K562 (cell line): ENCODE results near the gene SSH3. TPM values are rescaled to one million over a fixed set of nuclear protein-coding genes. Genes with fewer than 3 reads are reported as not detected.

Source experiments
- CBFB ChIP-seq: sonication (generic); formaldehyde crosslinking; IDR thresholded peaks from 2 replicates; pipeline ENCODE4 v1.4.0; 2020; ENCODE audit warnings: mild to moderate bottlenecking, missing genetic modification reagents
- CCNT2 ChIP-seq: IDR thresholded peaks from 2 replicates; pipeline ENCODE4 v1.6.1; 2011; ENCODE audit warnings: borderline replicate concordance, low read depth, mild to moderate bottlenecking, moderate library complexity, mixed read lengths, low read length; ENCODE audit not compliant: insufficient read length; ENCODE audit errors: extremely low read depth
- DPF2 ChIP-seq: fragments of 450-650 bp; IDR thresholded peaks from 2 replicates; pipeline ENCODE4 v1.6.1; 2016
- POLR2A ChIP-seq: fragments of 450-650 bp; conservative IDR thresholded peaks from 2 replicates; pipeline ENCODE4 v1.6.1; 2016
- POLR2AphosphoS2 ChIP-seq: IDR thresholded peaks from 2 replicates; pipeline ENCODE4 v1.6.1; 2012; ENCODE audit warnings: low read length, improper control_type of control experiment
- POLR2G ChIP-seq: fragments of 200-400 bp; formaldehyde crosslinking; IDR thresholded peaks from 2 replicates; pipeline ENCODE4 v1.6.1; 2017; ENCODE audit warnings: low read depth, mild to moderate bottlenecking, antibody characterized with exemption, low read length, moderate library complexity
- RBFOX2 ChIP-seq: fragments of 200-400 bp; formaldehyde crosslinking; IDR thresholded peaks from 2 replicates; pipeline ENCODE4 v1.6.1; 2017; ENCODE audit warnings: low read depth, mild to moderate bottlenecking, low read length, moderate library complexity
- RBM22 ChIP-seq: fragments of 200-400 bp; formaldehyde crosslinking; IDR thresholded peaks from 2 replicates; pipeline ENCODE4 v1.6.1; 2018; ENCODE audit warnings: low read length, low read depth; ENCODE audit not compliant: poor library complexity, severe bottlenecking
- polyA plus RNA-seq, 8 experiments: library from polyadenylated mRNA; depleted of rRNA in 4 of 8; stranded (reverse) in 5 of 8; unstranded in 3 of 8; fragments of >200 nt; fragmentation: Nextera tagmentation in 2 of 8; fragmentation: Illumina TruSeq in 1 of 8; extraction: Ambion mirVana in 2 of 8; extraction: Trizol in 1 of 8; gene quantifications; 2 replicates each; pipeline versions ENCODE4 v1.2.1 to v1.2.3, GENCODE V29; 2011 to 2014; ENCODE audit warnings: inconsistent platforms in 1 of 8, missing spikeins in 1 of 8
- total RNA-seq, 7 experiments: library from RNA; depleted of rRNA in 6 of 7; stranded (reverse); fragments of >200 nt in 6 of 7; fragmentation: Illumina TruSeq in 2 of 7; extraction: Trizol in 2 of 7; gene quantifications; 2 replicates each; pipeline versions ENCODE4 v1.2.1 to v1.2.3, GENCODE V29; 2011 to 2021; ENCODE audit warnings: low replicate concordance in 1 of 7
- TF ChIP-seq, protein P1 (sequence below): fragments of 450-650 bp; formaldehyde crosslinking; IDR thresholded peaks from 2 replicates; pipeline ENCODE4 v1.4.0; 2020; ENCODE audit warnings: mild to moderate bottlenecking, moderate library complexity
- TF ChIP-seq, protein P2 (sequence below), 2 experiments: IDR thresholded peaks; 2 replicates each; pipeline ENCODE4 v1.6.1; 2011; ENCODE audit warnings: borderline replicate concordance in 1 of 2, control low read depth in 1 of 2, low read depth in 1 of 2, low read length in 1 of 2, mild to moderate bottlenecking in 1 of 2, mixed read lengths in 1 of 2, moderate library complexity in 1 of 2; ENCODE audit not compliant: insufficient read depth in 1 of 2, insufficient read length in 1 of 2, poor library complexity in 1 of 2, severe bottlenecking in 1 of 2; ENCODE audit errors: extremely low read depth in 1 of 2
- TF ChIP-seq, protein P3 (sequence below): fragments of 250-450 bp; sonication (Bioruptor Pico); IDR thresholded peaks from 2 replicates; pipeline ENCODE4 v1.8.0; 2022; ENCODE audit warnings: inconsistent platforms

Gene SSH3
- total and polyA plus RNA-seq, 9 of the 15 experiments (the other 6 are each of a cell fraction or from before 2014, with no cell fraction given), result 0.07 to 1.0 (median 0.24) TPM; not detected in 3

DNA sequence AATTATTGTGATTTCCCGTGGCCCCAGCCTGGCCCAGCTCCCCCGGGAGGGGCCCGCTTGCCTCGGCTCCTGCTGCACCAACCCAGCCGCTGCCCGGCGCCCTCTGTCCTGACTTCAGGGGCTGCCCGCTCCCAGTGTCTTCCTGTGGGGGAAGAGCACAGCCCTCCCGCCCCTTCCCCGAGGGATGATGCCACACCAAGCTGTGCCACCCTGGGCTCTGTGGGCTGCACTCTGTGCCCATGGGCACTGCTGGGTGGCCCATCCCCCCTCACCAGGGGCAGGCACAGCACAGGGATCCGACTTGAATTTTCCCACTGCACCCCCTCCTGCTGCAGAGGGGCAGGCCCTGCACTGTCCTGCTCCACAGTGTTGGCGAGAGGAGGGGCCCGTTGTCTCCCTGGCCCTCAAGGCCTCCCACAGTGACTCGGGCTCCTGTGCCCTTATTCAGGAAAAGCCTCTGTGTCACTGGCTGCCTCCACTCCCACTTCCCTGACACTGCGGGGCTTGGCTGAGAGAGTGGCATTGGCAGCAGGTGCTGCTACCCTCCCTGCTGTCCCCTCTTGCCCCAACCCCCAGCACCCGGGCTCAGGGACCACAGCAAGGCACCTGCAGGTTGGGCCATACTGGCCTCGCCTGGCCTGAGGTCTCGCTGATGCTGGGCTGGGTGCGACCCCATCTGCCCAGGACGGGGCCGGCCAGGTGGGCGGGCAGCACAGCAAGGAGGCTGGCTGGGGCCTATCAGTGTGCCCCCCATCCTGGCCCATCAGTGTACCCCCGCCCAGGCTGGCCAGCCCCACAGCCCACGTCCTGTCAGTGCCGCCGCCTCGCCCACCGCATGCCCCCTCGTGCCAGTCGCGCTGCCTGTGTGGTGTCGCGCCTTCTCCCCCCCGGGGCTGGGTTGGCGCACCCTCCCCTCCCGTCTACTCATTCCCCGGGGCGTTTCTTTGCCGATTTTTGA is 17.5 kb upstream of the SSH3 start (continued):
- TF ChIP-seq, protein P1, sequence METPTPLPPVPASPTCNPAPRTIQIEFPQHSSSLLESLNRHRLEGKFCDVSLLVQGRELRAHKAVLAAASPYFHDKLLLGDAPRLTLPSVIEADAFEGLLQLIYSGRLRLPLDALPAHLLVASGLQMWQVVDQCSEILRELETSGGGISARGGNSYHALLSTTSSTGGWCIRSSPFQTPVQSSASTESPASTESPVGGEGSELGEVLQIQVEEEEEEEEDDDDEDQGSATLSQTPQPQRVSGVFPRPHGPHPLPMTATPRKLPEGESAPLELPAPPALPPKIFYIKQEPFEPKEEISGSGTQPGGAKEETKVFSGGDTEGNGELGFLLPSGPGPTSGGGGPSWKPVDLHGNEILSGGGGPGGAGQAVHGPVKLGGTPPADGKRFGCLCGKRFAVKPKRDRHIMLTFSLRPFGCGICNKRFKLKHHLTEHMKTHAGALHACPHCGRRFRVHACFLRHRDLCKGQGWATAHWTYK (CRISPR knock-in tag), result no peak
- peak; percentile 69 for TF ChIP-seq POLR2G
- TF ChIP-seq, protein P2, sequence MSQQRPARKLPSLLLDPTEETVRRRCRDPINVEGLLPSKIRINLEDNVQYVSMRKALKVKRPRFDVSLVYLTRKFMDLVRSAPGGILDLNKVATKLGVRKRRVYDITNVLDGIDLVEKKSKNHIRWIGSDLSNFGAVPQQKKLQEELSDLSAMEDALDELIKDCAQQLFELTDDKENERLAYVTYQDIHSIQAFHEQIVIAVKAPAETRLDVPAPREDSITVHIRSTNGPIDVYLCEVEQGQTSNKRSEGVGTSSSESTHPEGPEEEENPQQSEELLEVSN (IDR thresholded peaks at IDR 0.05; ENCODE audit: borderline replicate concordance in 1 of 2, extremely low read depth in 1 of 2, insufficient read depth in 1 of 2, insufficient read length in 1 of 2, low read depth in 1 of 2, low read length in 1 of 2, poor library complexity in 1 of 2, severe bottlenecking in 1 of 2), result no peak
- 0 out of 2 replicates have a peak, but pooled peaks have one; percentile 21 for TF ChIP-seq POLR2AphosphoS2
- no peak for TF ChIP-seq CBFB
- 0 out of 2 replicates have a peak, but pooled peaks have one; percentile 13 for TF ChIP-seq POLR2A
- peak; percentile 75 for TF ChIP-seq RBM22
- peak; percentile 19 for TF ChIP-seq CCNT2
- 0 out of 2 replicates have a peak, but pooled peaks have one; percentile 20 for TF ChIP-seq RBFOX2
- TF ChIP-seq, protein P3, sequence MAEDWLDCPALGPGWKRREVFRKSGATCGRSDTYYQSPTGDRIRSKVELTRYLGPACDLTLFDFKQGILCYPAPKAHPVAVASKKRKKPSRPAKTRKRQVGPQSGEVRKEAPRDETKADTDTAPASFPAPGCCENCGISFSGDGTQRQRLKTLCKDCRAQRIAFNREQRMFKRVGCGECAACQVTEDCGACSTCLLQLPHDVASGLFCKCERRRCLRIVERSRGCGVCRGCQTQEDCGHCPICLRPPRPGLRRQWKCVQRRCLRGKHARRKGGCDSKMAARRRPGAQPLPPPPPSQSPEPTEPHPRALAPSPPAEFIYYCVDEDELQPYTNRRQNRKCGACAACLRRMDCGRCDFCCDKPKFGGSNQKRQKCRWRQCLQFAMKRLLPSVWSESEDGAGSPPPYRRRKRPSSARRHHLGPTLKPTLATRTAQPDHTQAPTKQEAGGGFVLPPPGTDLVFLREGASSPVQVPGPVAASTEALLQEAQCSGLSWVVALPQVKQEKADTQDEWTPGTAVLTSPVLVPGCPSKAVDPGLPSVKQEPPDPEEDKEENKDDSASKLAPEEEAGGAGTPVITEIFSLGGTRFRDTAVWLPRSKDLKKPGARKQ (CRISPR knock-in tag), result no peak
- TF ChIP-seq DPF2, result no peak
- TF ChIP-seq, all 486 proteins: peak for 8
